ENCODE data around the gene CKS1B. TPM values are rescaled to one million over a fixed set of nuclear protein-coding genes. Genes with fewer than 3 reads are reported as not detected.

CKS1B gene
- total and polyA plus RNA-seq, 9 of the 15 experiments (the other 6 are each of a cell fraction or from before 2014, with no cell fraction given) = 215 to 1,103 (median 460) TPM

DNA sequence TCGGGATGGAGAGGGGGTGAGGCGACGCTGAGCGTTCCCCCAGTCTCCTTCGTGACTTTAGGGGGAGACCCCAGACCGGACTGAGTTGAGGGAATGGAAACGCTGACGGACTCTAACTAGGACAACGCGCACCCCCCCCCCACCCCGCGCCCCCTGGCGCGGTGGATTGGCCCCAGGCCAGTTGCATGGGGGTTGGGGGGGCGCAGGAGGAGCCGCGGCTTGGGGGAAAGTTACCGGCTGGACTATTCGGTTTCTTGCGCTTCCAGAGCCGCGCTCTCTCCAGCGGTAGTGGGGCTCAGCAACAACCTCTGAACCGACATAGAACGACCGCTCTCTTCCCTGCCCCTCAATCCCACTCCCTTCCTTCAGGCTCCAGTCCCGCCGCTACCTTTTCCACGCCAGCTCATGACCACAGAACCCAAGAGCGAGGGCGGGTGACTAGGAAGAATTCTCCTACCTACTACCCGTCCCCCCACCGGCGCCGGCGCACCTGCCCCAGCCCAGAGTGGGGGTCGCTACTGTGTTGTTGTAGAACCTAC, 28.8 kb downstream of the CKS1B start (continued):
- TF ChIP-seq, protein P1, sequence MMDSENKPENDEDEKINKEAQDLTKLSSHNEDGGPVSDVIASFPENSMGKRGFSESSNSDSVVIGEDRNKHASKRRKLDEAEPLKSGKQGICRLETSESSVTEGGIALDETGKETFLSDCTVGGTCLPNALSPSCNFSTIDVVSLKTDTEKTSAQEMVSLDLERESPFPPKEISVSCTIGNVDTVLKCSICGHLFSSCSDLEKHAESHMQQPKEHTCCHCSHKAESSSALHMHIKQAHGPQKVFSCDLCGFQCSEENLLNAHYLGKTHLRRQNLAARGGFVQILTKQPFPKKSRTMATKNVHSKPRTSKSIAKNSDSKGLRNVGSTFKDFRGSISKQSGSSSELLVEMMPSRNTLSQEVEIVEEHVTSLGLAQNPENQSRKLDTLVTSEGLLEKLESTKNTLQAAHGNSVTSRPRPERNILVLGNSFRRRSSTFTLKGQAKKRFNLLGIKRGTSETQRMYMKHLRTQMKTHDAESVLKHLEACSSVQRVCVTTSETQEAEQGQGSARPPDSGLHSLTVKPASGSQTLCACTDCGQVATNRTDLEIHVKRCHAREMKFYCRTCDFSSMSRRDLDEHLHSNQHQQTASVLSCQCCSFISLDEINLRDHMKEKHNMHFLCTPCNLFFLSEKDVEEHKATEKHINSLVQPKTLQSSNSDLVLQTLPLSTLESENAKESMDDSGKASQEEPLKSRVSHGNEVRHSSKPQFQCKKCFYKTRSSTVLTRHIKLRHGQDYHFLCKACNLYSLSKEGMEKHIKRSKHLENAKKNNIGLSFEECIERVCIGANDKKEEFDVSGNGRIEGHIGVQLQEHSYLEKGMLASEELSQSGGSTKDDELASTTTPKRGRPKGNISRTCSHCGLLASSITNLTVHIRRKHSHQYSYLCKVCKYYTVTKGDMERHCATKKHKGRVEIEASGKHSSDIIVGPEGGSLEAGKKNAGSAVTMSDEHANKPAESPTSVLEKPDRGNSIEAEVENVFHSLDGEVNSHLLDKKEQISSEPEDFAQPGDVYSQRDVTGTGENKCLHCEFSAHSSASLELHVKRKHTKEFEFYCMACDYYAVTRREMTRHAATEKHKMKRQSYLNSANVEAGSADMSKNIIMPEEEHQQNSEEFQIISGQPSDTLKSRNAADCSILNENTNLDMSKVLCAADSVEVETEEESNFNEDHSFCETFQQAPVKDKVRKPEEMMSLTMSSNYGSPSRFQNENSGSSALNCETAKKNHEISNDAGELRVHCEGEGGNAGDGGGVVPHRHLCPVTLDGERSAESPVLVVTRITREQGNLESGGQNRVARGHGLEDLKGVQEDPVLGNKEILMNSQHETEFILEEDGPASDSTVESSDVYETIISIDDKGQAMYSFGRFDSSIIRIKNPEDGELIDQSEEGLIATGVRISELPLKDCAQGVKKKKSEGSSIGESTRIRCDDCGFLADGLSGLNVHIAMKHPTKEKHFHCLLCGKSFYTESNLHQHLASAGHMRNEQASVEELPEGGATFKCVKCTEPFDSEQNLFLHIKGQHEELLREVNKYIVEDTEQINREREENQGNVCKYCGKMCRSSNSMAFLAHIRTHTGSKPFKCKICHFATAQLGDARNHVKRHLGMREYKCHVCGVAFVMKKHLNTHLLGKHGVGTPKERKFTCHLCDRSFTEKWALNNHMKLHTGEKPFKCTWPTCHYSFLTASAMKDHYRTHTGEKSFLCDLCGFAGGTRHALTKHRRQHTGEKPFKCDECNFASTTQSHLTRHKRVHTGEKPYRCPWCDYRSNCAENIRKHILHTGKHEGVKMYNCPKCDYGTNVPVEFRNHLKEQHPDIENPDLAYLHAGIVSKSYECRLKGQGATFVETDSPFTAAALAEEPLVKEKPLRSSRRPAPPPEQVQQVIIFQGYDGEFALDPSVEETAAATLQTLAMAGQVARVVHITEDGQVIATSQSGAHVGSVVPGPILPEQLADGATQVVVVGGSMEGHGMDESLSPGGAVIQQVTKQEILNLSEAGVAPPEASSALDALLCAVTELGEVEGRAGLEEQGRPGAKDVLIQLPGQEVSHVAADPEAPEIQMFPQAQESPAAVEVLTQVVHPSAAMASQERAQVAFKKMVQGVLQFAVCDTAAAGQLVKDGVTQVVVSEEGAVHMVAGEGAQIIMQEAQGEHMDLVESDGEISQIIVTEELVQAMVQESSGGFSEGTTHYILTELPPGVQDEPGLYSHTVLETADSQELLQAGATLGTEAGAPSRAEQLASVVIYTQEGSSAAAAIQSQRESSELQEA (IDR thresholded peaks at IDR 0.05; ENCODE audit: low read depth) = no peak
- TF ChIP-seq, protein P2, sequence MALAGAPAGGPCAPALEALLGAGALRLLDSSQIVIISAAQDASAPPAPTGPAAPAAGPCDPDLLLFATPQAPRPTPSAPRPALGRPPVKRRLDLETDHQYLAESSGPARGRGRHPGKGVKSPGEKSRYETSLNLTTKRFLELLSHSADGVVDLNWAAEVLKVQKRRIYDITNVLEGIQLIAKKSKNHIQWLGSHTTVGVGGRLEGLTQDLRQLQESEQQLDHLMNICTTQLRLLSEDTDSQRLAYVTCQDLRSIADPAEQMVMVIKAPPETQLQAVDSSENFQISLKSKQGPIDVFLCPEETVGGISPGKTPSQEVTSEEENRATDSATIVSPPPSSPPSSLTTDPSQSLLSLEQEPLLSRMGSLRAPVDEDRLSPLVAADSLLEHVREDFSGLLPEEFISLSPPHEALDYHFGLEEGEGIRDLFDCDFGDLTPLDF (CRISPR knock-in tag; IDR thresholded peaks at IDR 0.05) = no peak
- TF ChIP-seq PHF21A (IDR thresholded peaks at IDR 0.05; ENCODE audit: borderline replicate concordance, low read depth) (no peak), ATF3 (IDR thresholded peaks at IDR 0.05) (no peak), ATF3 (CRISPR knock-in tag; conservative IDR thresholded peaks at IDR 0.05) (no peak), HIVEP1 (CRISPR knock-in tag; IDR thresholded peaks at IDR 0.05) (no peak), TGIF2 (CRISPR knock-in tag; IDR thresholded peaks at IDR 0.05) (no peak)
- TF ChIP-seq, protein P3, sequence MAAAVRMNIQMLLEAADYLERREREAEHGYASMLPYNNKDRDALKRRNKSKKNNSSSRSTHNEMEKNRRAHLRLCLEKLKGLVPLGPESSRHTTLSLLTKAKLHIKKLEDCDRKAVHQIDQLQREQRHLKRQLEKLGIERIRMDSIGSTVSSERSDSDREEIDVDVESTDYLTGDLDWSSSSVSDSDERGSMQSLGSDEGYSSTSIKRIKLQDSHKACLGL (CRISPR knock-in tag; IDR thresholded peaks at IDR 0.05; ENCODE audit: borderline replicate concordance, poor library complexity, severe bottlenecking) = no peak
